Tibial artery (tissue), 4 donors: ENCODE measurements around the gene OR5AC2.

Experiments
- DNase-seq, 2 donors: peaks; one replicate each; pipeline ENCODE4 v3.0.0-alpha.2; 2019
- H3K27ac ChIP-seq, 2 donors: fragments of 200-600 bp; sonication (generic) in 1 of 2; 1 replicate in 1 of 2; 2 replicates in 1 of 2; pipeline ENCODE4 v1.5.1; 2018 to 2019; ENCODE audit warnings: mild to moderate bottlenecking in 1 of 2
- H3K27me3 ChIP-seq, 2 donors: fragments of 200-600 bp; sonication (generic) in 1 of 2; one replicate each; pipeline versions ENCODE4 v1.5.1 to v1.6.0; 2016 to 2019
- H3K36me3 ChIP-seq, 3 donors: fragments of 200-600 bp; sonication (generic) in 2 of 3; one replicate each; pipeline ENCODE4 v1.5.1; 2016 to 2019; ENCODE audit warnings: mild to moderate bottlenecking in 2 of 3
- H3K4me1 ChIP-seq, 4 donors: fragments of 200-600 bp; sonication (generic) in 2 of 4; 1 replicate in 3 of 4; 2 replicates in 1 of 4; pipeline ENCODE4 v1.5.1; 2016 to 2019
- H3K4me3 ChIP-seq, 2 donors: fragments of 200-600 bp; sonication (generic) in 1 of 2; 1 replicate in 1 of 2; 2 replicates in 1 of 2; pipeline ENCODE4 v1.5.1; 2018 to 2019; ENCODE audit warnings: mild to moderate bottlenecking in 2 of 2
- H3K9me3 ChIP-seq, 3 donors: fragments of 200-600 bp; sonication (generic) in 1 of 3; one replicate each; pipeline ENCODE4 v1.5.1; 2016 to 2019
- CTCF ChIP-seq, 2 experiments: fragments of 200-600 bp in 1 of 2; fragments of 450-650 bp in 1 of 2; IDR thresholded peaks; one replicate each; pipeline ENCODE4 v1.5.1; 2017 to 2019; ENCODE audit warnings: antibody characterized with exemption in 2 of 2, mild to moderate bottlenecking in 1 of 2, moderate library complexity in 1 of 2
- intact Hi-C: fragments of 100-400 bp; cut with DNase I; formaldehyde crosslinking; loops from one replicate; pipeline ENCODE4 v1.15.0; 2023; ENCODE audit warnings: low total_unique reads

OR5AC2 gene

GRCh38 chr3:98109807-98110549 is 23.0 kb downstream of the OR5AC2 start:
- no peak for TF ChIP-seq CTCF (IDR thresholded peaks at IDR 0.05)
- Histone ChIP-seq H3K36me3 (no peaks in the 10 kb centered on the region), H3K4me3 (no peak overlapping the region), H3K9me3 (peaks cover 0 to 7% (median 0%) of the 10 kb centered on the region in 3 donors), H3K27me3 (no peaks in the 10 kb centered on the region), H3K4me1 (no peaks in the 10 kb centered on the region), H3K27ac (no peak overlapping the region)
- intact Hi-C loops = no loop called here
- DNase-seq = no peak

GRCh38 chr3:98110550-98110908 is 23.6 kb downstream of the OR5AC2 start:
- H3K4me1 ChIP-seq = no peaks in the 10 kb centered on the region
- DNase-seq = no peak
- intact Hi-C loops = no loop called here
- no peak overlapping the region for H3K4me3 ChIP-seq
- H3K27ac ChIP-seq = no peak overlapping the region
- peaks cover 0 to 7% (median 0%) of the 10 kb centered on the region in 3 donors for H3K9me3 ChIP-seq
- no peaks in the 10 kb centered on the region for H3K36me3 ChIP-seq
- H3K27me3 ChIP-seq = no peaks in the 10 kb centered on the region
- TF ChIP-seq CTCF (IDR thresholded peaks at IDR 0.05) = no peak

GRCh38 chr3:98114264-98114663 is 27.3 kb downstream of the OR5AC2 start:
- Histone ChIP-seq H3K27me3 (no peaks in the 10 kb centered on the region), H3K4me1 (no peaks in the 10 kb centered on the region), H3K27ac (no peak overlapping the region), H3K4me3 (no peak overlapping the region), H3K36me3 (no peaks in the 10 kb centered on the region), H3K9me3 (peaks cover 0 to 7% (median 0%) of the 10 kb centered on the region in 3 donors)
- no peak for TF ChIP-seq CTCF (IDR thresholded peaks at IDR 0.05)
- intact Hi-C loops = no loop called here
- DNase-seq = no peak

GRCh38 chr3:98115717-98116116 is 28.7 kb downstream of the OR5AC2 start:
- intact Hi-C loops = no loop called here
- no peak for TF ChIP-seq CTCF (IDR thresholded peaks at IDR 0.05)
- Histone ChIP-seq H3K36me3 (no peaks in the 10 kb centered on the region), H3K4me1 (no peaks in the 10 kb centered on the region), H3K9me3 (peaks cover 0 to 7% (median 0%) of the 10 kb centered on the region in 3 donors), H3K27ac (no peak overlapping the region), H3K4me3 (no peak overlapping the region), H3K27me3 (no peaks in the 10 kb centered on the region)
- no peak for DNase-seq

GRCh38 chr3:98130421-98130820 is 43.4 kb downstream of the OR5AC2 start, which contains the start of gene OR5H1:
Gene OR5H1 (plus strand): TSS chr3:98130721. CDS start chr3:98132698, 1,977 bp downstream.
- H3K4me3 ChIP-seq = no peak within 1 kb of the TSS
- H3K36me3 ChIP-seq = no peaks in the 10 kb centered on the region
- TF ChIP-seq CTCF (IDR thresholded peaks at IDR 0.05) = no peak
- no peak for DNase-seq
- H3K9me3 ChIP-seq = no peaks in the 10 kb centered on the region
- intact Hi-C loops = no loop called here
- H3K27ac ChIP-seq = no peak within 1 kb of the TSS
- no peaks in the 10 kb centered on the region for H3K4me1 ChIP-seq
- H3K27me3 ChIP-seq = no peaks in the 10 kb centered on the region
